ENCODE data around the gene ZRANB3.

GRCh38 chr2:135218426-135218825 is 312.6 kb downstream of the ZRANB3 start:
- TF ChIP-seq RFX5 (IDR thresholded peaks at IDR 0.05; ENCODE audit: low read depth, low read length) (no peak), MAX (IDR thresholded peaks at IDR 0.05; ENCODE audit: low read depth, low read length) (no peak), RAD21 (IDR thresholded peaks at IDR 0.05; ENCODE audit: insufficient read depth, low read depth, low read length) (no peak), NR2C2 (IDR thresholded peaks at IDR 0.05; ENCODE audit: borderline replicate concordance, control insufficient read depth, insufficient read length, low read depth) (no peak), ETV6 (conservative IDR thresholded peaks at IDR 0.05 in 1 of 2, IDR thresholded peaks at IDR 0.05 in 1 of 2; ENCODE audit: borderline replicate concordance in 1 of 2, low read depth in 1 of 2) (no peak), YY1 (IDR thresholded peaks at IDR 0.05; ENCODE audit: low read depth, low read length) (no peak), SPI1 (IDR thresholded peaks at IDR 0.05; ENCODE audit: borderline replicate concordance, insufficient read depth, low read depth, low read length) (no peak), ESRRA (IDR thresholded peaks at IDR 0.05; ENCODE audit: low read length) (no peak), REST (IDR thresholded peaks at IDR 0.05; ENCODE audit: low read depth, low read length) (no peak), HDAC2 (IDR thresholded peaks at IDR 0.05) (no peak), CBX5 (IDR thresholded peaks at IDR 0.05; ENCODE audit: low read depth) (no peak), FOXM1 (IDR thresholded peaks at IDR 0.05; ENCODE audit: low read depth, low read length) (no peak)

Measured in GM12878 (cell line).